ENCODE measurements around the gene PHC1.

PHC1 gene

DNA sequence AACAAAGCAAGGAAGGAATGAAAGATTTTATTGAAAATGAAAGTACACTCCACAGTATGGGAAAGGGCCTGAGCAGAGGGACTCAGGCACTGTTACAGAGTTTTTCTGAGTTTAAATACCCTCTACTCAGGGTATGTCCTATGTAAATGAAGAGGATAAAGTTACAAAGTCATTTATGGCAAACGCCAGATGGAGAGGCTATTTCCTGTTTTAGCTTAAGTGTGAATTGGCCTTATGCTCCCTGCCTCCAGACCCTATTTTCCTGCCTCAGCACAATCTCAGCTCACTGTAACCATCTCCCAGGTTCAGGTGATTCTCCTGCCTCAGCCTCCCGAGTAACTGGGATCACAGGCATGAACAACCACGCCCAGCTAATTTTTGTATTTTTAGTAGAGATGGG is 6.8 kb upstream of the PHC1 start:
- no peak overlapping the region for H3K4me3 ChIP-seq (ENCODE audit: low read depth, low read length)
- DNase-seq (ENCODE audit: low read depth): no peak
- TF ChIP-seq, protein P1, sequence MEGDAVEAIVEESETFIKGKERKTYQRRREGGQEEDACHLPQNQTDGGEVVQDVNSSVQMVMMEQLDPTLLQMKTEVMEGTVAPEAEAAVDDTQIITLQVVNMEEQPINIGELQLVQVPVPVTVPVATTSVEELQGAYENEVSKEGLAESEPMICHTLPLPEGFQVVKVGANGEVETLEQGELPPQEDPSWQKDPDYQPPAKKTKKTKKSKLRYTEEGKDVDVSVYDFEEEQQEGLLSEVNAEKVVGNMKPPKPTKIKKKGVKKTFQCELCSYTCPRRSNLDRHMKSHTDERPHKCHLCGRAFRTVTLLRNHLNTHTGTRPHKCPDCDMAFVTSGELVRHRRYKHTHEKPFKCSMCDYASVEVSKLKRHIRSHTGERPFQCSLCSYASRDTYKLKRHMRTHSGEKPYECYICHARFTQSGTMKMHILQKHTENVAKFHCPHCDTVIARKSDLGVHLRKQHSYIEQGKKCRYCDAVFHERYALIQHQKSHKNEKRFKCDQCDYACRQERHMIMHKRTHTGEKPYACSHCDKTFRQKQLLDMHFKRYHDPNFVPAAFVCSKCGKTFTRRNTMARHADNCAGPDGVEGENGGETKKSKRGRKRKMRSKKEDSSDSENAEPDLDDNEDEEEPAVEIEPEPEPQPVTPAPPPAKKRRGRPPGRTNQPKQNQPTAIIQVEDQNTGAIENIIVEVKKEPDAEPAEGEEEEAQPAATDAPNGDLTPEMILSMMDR (IDR thresholded peaks at IDR 0.05; ENCODE audit: control insufficient read depth, extremely low read depth, insufficient read depth): no peak

DNA sequence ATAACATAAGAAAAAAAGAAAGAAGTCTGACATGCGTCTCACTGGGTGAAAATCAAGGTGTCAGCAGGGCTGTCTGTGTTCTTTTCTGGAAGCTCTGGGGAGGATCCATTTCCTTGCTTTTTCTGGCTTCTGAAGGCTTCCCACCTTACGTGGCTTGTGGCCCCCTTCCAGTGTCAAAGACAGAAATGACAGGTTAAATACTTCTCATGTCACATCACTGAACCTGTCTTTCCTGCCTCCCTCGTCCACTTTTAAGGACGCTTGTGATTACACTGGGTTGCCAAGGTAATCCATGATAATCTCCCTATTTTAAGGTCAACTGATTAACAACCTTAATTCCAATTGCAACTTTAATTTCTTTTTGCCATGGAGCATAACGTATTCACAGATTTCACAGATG is 4.6 kb upstream of the PHC1 start:
- no peak overlapping the region for H3K4me3 ChIP-seq (ENCODE audit: low read depth, low read length)
- DNase-seq (ENCODE audit: low read depth): no peak
- TF ChIP-seq, protein P1 (IDR thresholded peaks at IDR 0.05; ENCODE audit: control insufficient read depth, extremely low read depth, insufficient read depth): no peak

DNA sequence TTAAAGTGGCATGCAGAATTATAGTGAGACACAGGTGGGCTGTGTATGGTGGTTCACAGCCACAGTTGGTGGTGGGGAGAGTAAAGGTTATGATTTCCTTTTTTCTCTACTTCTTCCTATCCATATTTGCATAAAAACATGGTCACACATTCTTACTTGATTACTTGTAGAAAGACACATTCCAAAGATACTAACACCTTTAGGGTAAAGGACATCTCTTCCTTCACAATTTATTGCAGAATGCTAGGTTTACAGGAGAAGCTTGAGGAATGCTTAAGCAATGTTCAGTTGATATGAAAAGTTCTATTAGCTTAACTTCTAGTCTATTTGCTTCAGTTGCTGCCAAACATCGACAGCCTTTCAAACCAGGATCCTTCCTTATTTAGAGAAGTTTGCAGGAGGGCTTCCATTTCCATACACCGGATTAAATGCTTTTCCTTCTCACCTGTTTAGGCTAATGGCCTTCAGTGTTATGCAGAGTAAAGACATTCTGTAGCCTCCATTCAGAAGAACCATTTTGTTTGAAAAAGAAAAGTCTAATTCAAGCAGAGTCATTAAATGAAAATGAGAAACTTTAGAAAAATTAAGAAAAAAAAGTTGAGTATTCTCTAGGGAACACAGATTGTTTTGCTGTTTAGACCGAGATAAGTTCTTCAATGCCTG is 2.6 kb upstream of the PHC1 start:
- TF ChIP-seq, protein P1 (IDR thresholded peaks at IDR 0.05; ENCODE audit: control insufficient read depth, extremely low read depth, insufficient read depth): no peak
- no peak overlapping the region for H3K4me3 ChIP-seq (ENCODE audit: low read depth, low read length)
- DNase-seq (ENCODE audit: low read depth): no peak

DNA sequence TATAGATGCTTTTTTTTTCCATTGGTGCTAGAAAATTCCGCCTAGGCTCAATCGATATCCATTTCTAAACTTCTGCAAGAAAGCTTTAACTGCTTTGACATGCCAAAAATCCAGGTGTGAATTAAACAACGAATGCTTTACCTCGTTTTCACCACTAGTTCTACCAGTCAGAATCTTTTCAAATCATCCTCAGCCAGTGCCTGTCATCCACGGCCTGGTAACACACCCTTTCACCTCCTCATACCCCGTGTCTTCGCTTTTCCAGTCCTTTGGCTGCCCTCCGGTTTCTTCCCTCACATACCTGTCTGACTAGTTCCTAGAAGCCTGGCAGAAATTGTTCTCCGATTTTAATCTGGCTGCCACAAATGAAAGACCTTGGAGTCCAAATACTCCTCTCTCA is 1.4 kb upstream of the PHC1 start:
- DNase-seq (ENCODE audit: low read depth): peak; percentile 90
- peak overlapping the region; percentile 68 for H3K4me3 ChIP-seq (ENCODE audit: low read depth, low read length)
- TF ChIP-seq, protein P1 (IDR thresholded peaks at IDR 0.05; ENCODE audit: control insufficient read depth, extremely low read depth, insufficient read depth): peak; percentile 25; the same call in 1 of the 2 replicates

DNA sequence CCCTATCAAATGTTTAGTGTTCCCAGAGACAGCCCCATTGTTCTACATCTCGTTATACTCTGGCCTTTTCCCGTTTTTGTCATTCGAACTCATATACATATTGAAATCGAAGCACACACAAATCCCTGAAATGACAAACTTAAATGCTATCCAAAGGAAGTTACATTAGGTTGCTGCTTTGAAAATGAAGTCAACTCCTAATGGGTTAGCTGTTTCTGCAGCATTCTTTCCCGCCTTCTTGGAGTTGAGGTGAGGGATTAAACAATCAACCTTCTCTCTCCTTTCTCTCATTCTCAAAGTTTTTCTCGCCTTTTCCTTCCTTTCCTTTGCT is 642 bp upstream of the PHC1 start:
- TF ChIP-seq, protein P1 (IDR thresholded peaks at IDR 0.05; ENCODE audit: control insufficient read depth, extremely low read depth, insufficient read depth): no peak
- no peak for DNase-seq (ENCODE audit: low read depth)
- peak overlapping the region; percentile 68 for H3K4me3 ChIP-seq (ENCODE audit: low read depth, low read length)

DNA sequence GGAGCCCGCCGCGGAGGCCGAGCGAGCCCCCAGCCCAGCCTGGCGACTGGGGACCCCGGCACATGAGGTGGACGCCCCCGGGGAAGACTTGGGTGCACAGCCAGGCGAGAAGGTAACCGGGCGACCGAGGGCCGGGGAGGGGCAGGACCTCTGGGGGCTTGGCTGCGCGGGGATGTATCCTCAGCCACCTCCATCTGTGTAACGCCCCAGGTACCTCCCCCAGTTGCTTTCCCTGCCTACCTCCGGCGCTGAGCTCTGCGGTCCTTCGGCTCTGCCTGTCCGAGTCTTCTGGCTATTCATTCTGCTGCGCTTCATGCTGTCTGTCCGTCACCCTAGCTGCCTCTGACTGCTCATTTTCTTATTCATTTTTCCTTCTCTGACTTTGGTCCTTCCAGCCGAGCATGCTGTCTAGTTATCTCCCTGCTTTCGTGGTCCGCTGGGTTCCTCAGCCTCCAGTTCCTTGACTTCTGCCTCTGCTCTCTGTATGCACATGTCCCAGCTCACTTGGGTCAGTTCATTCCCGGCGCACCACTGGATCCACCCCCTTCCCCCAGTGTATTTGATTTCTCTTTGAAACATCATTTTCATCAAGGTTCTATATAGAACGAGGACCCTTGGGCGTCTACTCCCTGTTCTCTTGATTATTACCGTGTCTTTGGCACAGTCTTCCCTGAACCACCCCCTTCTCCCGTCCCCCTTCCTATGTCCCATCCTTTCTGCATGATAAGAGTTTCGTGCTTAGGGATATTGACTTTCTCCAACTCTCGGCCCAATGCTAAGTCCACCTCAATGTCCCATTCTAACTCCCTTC is 612 bp downstream of the PHC1 start:
- H3K4me3 ChIP-seq (ENCODE audit: low read depth, low read length): peak overlapping the region; percentile 68
- TF ChIP-seq, protein P1 (IDR thresholded peaks at IDR 0.05; ENCODE audit: control insufficient read depth, extremely low read depth, insufficient read depth): no peak
- DNase-seq (ENCODE audit: low read depth): no peak

All from LNCaP clone FGC (cell line).